ENCODE results near the gene DRC7. TPM values are rescaled to one million over a fixed set of nuclear protein-coding genes. Genes with fewer than 3 reads are reported as not detected.

The DRC7 gene
- polyA plus RNA-seq, 1 donor (not counting 4 experiments of a cell fraction or from before 2014, with no cell fraction given): not detected

GRCh38 chr16:57663917-57664661 lies 30.5 kb upstream of the DRC7 start:
- FAIRE-seq: no peak
- peaks cover 26 to 35% of the 10 kb centered on the region in 2 experiments for H3K36me3 ChIP-seq (ENCODE audit: control insufficient read depth in 2 of 2, extremely low read depth in 1 of 2, insufficient read depth in 2 of 2, low read length in 2 of 2)
- dilution Hi-C loops (cut with MboI; ENCODE audit: extremely low pct_ligation_motif_present, low sequenced_read_pairs): no loop called here

GRCh38 chr16:57664662-57665025 lies 30.0 kb upstream of the DRC7 start:
- Histone ChIP-seq H3K4me3 (ENCODE audit: control insufficient read depth in 2 of 3, extremely low read depth in 1 of 3, insufficient read depth in 2 of 3, low read depth in 1 of 3, low read length in 3 of 3) (no peak overlapping the region), H3K9me3 (ENCODE audit: control insufficient read depth, low read depth, low read length) (no peaks in the 10 kb centered on the region), H3K36me3 (ENCODE audit: control insufficient read depth in 2 of 2, extremely low read depth in 1 of 2, insufficient read depth in 2 of 2, low read length in 2 of 2) (peaks cover 24 to 29% of the 10 kb centered on the region in 2 experiments), H3K79me2 (ENCODE audit: control insufficient read depth, insufficient read depth, low read length) (no peaks in the 10 kb centered on the region), H3K4me2 (ENCODE audit: control insufficient read depth, extremely low read depth, insufficient read depth, low read depth, low read length) (no peak overlapping the region), H3K9ac (ENCODE audit: control insufficient read depth, extremely low read depth, insufficient read depth, low read length) (no peak overlapping the region), H3K27ac (ENCODE audit: control insufficient read depth, insufficient read depth, low read length) (no peak overlapping the region), H2AFZ (ENCODE audit: control insufficient read depth, low read length) (no peak overlapping the region), H3K27me3 (ENCODE audit: control insufficient read depth, extremely low read depth, insufficient read depth, low read length) (no peaks in the 10 kb centered on the region), H4K20me1 (ENCODE audit: control insufficient read depth, extremely low read depth, insufficient read depth, low read length) (no peaks in the 10 kb centered on the region), H3K4me1 (ENCODE audit: control insufficient read depth, extremely low read depth, insufficient read depth, low read length) (no peaks in the 10 kb centered on the region), H3K9me1 (ENCODE audit: control insufficient read depth, extremely low read depth, insufficient read depth, low read length) (no peaks in the 10 kb centered on the region)
- DNase-seq (ENCODE audit: low read depth, low spot score): no peak
- FAIRE-seq: no peak
- dilution Hi-C loops (cut with MboI; ENCODE audit: extremely low pct_ligation_motif_present, low sequenced_read_pairs): no loop called here
- TF ChIP-seq EZH2 (IDR thresholded peaks at IDR 0.05; ENCODE audit: low read length): no peak

More at GRCh38 chr16:57663917-57664661, 30.5 kb upstream of the DRC7 start:
- no peak for DNase-seq (ENCODE audit: low read depth, low spot score)
- no peak overlapping the region for H3K27ac ChIP-seq (ENCODE audit: control insufficient read depth, insufficient read depth, low read length)
- no peak overlapping the region for H2AFZ ChIP-seq (ENCODE audit: control insufficient read depth, low read length)
- no peaks in the 10 kb centered on the region for H3K9me3 ChIP-seq (ENCODE audit: control insufficient read depth, low read depth, low read length)
- no peaks in the 10 kb centered on the region for H3K27me3 ChIP-seq (ENCODE audit: control insufficient read depth, extremely low read depth, insufficient read depth, low read length)
- no peaks in the 10 kb centered on the region for H4K20me1 ChIP-seq (ENCODE audit: control insufficient read depth, extremely low read depth, insufficient read depth, low read length)
- no peak for TF ChIP-seq EZH2 (IDR thresholded peaks at IDR 0.05; ENCODE audit: low read length)
- TF ChIP-seq CTCF (optimal IDR thresholded peaks at IDR 0.05 in 1 of 3, IDR thresholded peaks at IDR 0.05 in 1 of 3, conservative IDR thresholded peaks at IDR 0.05 in 1 of 3; ENCODE audit: extremely low read depth in 1 of 3, insufficient read depth in 2 of 3, low read length in 3 of 3): no peak
- H3K9me1 ChIP-seq (ENCODE audit: control insufficient read depth, extremely low read depth, insufficient read depth, low read length): no peaks in the 10 kb centered on the region
- H3K4me2 ChIP-seq (ENCODE audit: control insufficient read depth, extremely low read depth, insufficient read depth, low read depth, low read length): no peak overlapping the region
- H3K9ac ChIP-seq (ENCODE audit: control insufficient read depth, extremely low read depth, insufficient read depth, low read length): no peak overlapping the region
- no peaks in the 10 kb centered on the region for H3K4me1 ChIP-seq (ENCODE audit: control insufficient read depth, extremely low read depth, insufficient read depth, low read length)
- no peaks in the 10 kb centered on the region for H3K79me2 ChIP-seq (ENCODE audit: control insufficient read depth, insufficient read depth, low read length)
- no peak overlapping the region for H3K4me3 ChIP-seq (ENCODE audit: control insufficient read depth in 2 of 3, extremely low read depth in 1 of 3, insufficient read depth in 2 of 3, low read depth in 1 of 3, low read length in 3 of 3)

Data from keratinocyte (primary cell).